Nasal cavity respiratory epithelium epithelial cell of viscerocranial mucosa (primary cell): ENCODE measurements around the gene EFCAB9. TPM values are rescaled to one million over a fixed set of nuclear protein-coding genes. Genes with fewer than 3 reads are reported as not detected.

Experiments used
- total RNA-seq: library from RNA; depleted of rRNA; stranded (reverse); fragments of >200 nt; gene quantifications from 2 replicates; pipeline ENCODE4 v1.2.3, GENCODE V29; 2014

EFCAB9 gene
- total RNA-seq, result not detected in 2 replicates

GRCh38 chr5:172193872-172194271 lies at the start of gene EFCAB9:
Gene EFCAB9 (plus strand): TSS chr5:172194172. CDS start chr5:172194173, 1 bp downstream.

GRCh38 chr5:172188033-172188892 lies 5.7 kb upstream of the EFCAB9 start, which contains the start of gene STK10:
Gene STK10 (minus strand): TSS chr5:172188224. CDS start chr5:172188042, 182 bp downstream.

Other genes with a start within 250 kb of the EFCAB9 start
- gene FBXW11, start 187.5 kb upstream of the EFCAB9 start, total RNA-seq, result 83.4 and 97.0 TPM in 2 replicates
- gene STK10, start 5.9 kb upstream of the EFCAB9 start, total RNA-seq, result 9.9 and 27.0 TPM in 2 replicates
- gene UBTD2, start 89.6 kb downstream of the EFCAB9 start, total RNA-seq, result 19.1 and 30.2 TPM in 2 replicates